K562 (cell line): ENCODE results near the gene KRT26. TPM values are rescaled to one million over a fixed set of nuclear protein-coding genes. Genes with fewer than 3 reads are reported as not detected.
A peak's percentile ranks its signal among the peaks of the same experiment; 100 is the strongest.

ENCODE experiments used
- ATAC-seq: fragments of 200-7000 bp; cut with Tn5 transposase; 3 replicates; pipeline ENCODE4 v1.9.1; 2020; ENCODE audit warnings: moderate library complexity
- BruUV-seq: library from RNA; stranded (reverse); fragments of 400-500 nt; replicated peaks from 2 replicates; lab custom pipeline; 2021; lab: Mats Ljungman, UMichigan
- CTCF ChIA-PET: fragments of 300-600 bp; formaldehyde crosslinking; extraction: SDS; loops from one replicate; lab custom pipeline; 2021; ENCODE audit warnings: low intra/inter-chr PET ratio; lab: Yijun Ruan, JAX
- POLR2A ChIA-PET: fragments of 300-600, 350-650 bp; sonication (Branson Sonifier 250); formaldehyde crosslinking; extraction: SDS; loops from one replicate; lab custom pipeline; 2021; ENCODE audit warnings: antibody characterized with exemption, inconsistent platforms; lab: Yijun Ruan, JAX
- DNase-seq, 4 experiments: peaks; one replicate each; pipeline versions ENCODE4 v3.0.0 to v3.0.0-alpha.2; 2011 to 2018; ENCODE audit warnings: low spot score in 3 of 4, mixed read lengths in 3 of 4; ENCODE audit errors: extremely low read depth in 1 of 4
- FAIRE-seq: peaks from 2 replicates; lab custom pipeline; 2011; peaks lifted over from hg19 to GRCh38; lab: Jason Lieb, UNC
- H2AFZ ChIP-seq: 2 replicates; pipeline ENCODE4 v1.6.0; 2011; ENCODE audit warnings: low read depth, low read length, control low read depth, inconsistent platforms
- H3K27ac ChIP-seq: fragments of 200-600 bp; 3 replicates; pipeline ENCODE4 v1.8.0; 2011; ENCODE audit warnings: low read depth, mild to moderate bottlenecking, control low read depth, inconsistent platforms, low read length, moderate library complexity, mixed read lengths; ENCODE audit errors: extremely low read depth
- H3K27me3 ChIP-seq, 2 experiments: fragments of 300-600 bp in 1 of 2; 2 replicates in 1 of 2; 3 replicates in 1 of 2; pipeline versions ENCODE4 v1.6.0 to v1.8.0; 2011; ENCODE audit warnings: inconsistent platforms in 2 of 2, low read length in 2 of 2, mild to moderate bottlenecking in 1 of 2, mixed read lengths in 1 of 2, moderate library complexity in 1 of 2; ENCODE audit not compliant: control insufficient read depth in 2 of 2, insufficient read depth in 2 of 2
- H3K36me3 ChIP-seq: fragments of 300-600 bp; 3 replicates; pipeline ENCODE4 v1.8.0; 2011; ENCODE audit warnings: mild to moderate bottlenecking, low read length, inconsistent platforms; ENCODE audit not compliant: control insufficient read depth, insufficient read depth
- H3K4me1 ChIP-seq, 2 experiments: fragments of 200-600 bp in 1 of 2; replicated peaks in 1 of 2; 2 replicates in 1 of 2; 3 replicates in 1 of 2; pipeline versions ENCODE4 v1.5.1 to v1.8.0; 2011; ENCODE audit warnings: inconsistent platforms in 2 of 2, low read length in 2 of 2, mild to moderate bottlenecking in 1 of 2, mixed read lengths in 1 of 2, moderate library complexity in 1 of 2; ENCODE audit not compliant: control insufficient read depth in 2 of 2, insufficient read depth in 2 of 2
- H3K4me2 ChIP-seq: 2 replicates; pipeline ENCODE4 v1.6.1; 2011; ENCODE audit warnings: low read length, control low read depth, inconsistent platforms, mixed read lengths; ENCODE audit not compliant: insufficient read depth
- H3K4me3 ChIP-seq: fragments of 200-600 bp; sonication (generic), shearing (Covaris generic); 2 replicates; pipeline ENCODE4 v1.5.1; 2016; ENCODE audit warnings: control low read depth, inconsistent platforms
- H3K79me2 ChIP-seq: fragments of 200-600 bp; 3 replicates; pipeline ENCODE4 v1.8.0; 2011; ENCODE audit warnings: low read length, inconsistent platforms; ENCODE audit not compliant: control insufficient read depth, insufficient read depth
- H3K9ac ChIP-seq, 2 experiments: 2 replicates each; pipeline versions ENCODE4 v1.6.0 to v1.6.1; 2011; ENCODE audit warnings: low read depth in 2 of 2, low read length in 2 of 2, control low read depth in 1 of 2, inconsistent platforms in 1 of 2, mild to moderate bottlenecking in 1 of 2, mixed read lengths in 1 of 2; ENCODE audit not compliant: insufficient read depth in 1 of 2
- H3K9me1 ChIP-seq: one replicate; pipeline ENCODE4 v1.6.0; 2011; ENCODE audit warnings: inconsistent platforms, mild to moderate bottlenecking, low read length, moderate library complexity; ENCODE audit not compliant: control insufficient read depth, insufficient read depth
- H3K9me3 ChIP-seq: replicated peaks from 2 replicates; pipeline ENCODE4 v1.5.1; 2011; ENCODE audit warnings: low read depth, low read length, inconsistent platforms; ENCODE audit not compliant: control insufficient read depth, insufficient read depth
- H4K20me1 ChIP-seq: replicated peaks from 2 replicates; pipeline ENCODE4 v1.6.1; 2011; ENCODE audit warnings: low read length, inconsistent platforms, mixed read lengths; ENCODE audit not compliant: control insufficient read depth, insufficient read depth
- CCNT2 ChIP-seq: IDR thresholded peaks from 2 replicates; pipeline ENCODE4 v1.6.1; 2011; ENCODE audit warnings: borderline replicate concordance, low read depth, mild to moderate bottlenecking, moderate library complexity, mixed read lengths, low read length; ENCODE audit not compliant: insufficient read length; ENCODE audit errors: extremely low read depth
- DMBX1 ChIP-seq: fragments of 250-450 bp; sonication (Bioruptor Pico); IDR thresholded peaks from 2 replicates; pipeline ENCODE4 v1.8.0; 2022; ENCODE audit warnings: inconsistent platforms, mild to moderate bottlenecking, moderate library complexity, borderline replicate concordance
- ESRRA ChIP-seq: fragments of 450-650 bp; IDR thresholded peaks from 2 replicates; pipeline ENCODE4 v1.6.1; 2014; ENCODE audit warnings: low read depth, mild to moderate bottlenecking, moderate library complexity, borderline replicate concordance
- JUND ChIP-seq, 2 experiments: IDR thresholded peaks; 2 replicates in 1 of 2; 3 replicates in 1 of 2; pipeline ENCODE4 v1.6.1; 2011; ENCODE audit warnings: borderline replicate concordance in 2 of 2, low read depth in 2 of 2, low read length in 2 of 2, improper control_type of control experiment in 1 of 2, missing biosample characterization in 1 of 2, missing genetic modification characterization in 1 of 2, missing genetic modification reagents in 1 of 2
- KDM1A ChIP-seq, 2 experiments: fragments of 450-650 bp; IDR thresholded peaks; 2 replicates each; pipeline ENCODE4 v1.6.1; 2016; ENCODE audit warnings: mild to moderate bottlenecking in 2 of 2
- PPARD ChIP-seq: fragments of 250-450 bp; sonication (Bioruptor Pico); IDR thresholded peaks from 2 replicates; pipeline ENCODE4 v1.8.0; 2022; ENCODE audit warnings: inconsistent platforms, mild to moderate bottlenecking, moderate library complexity
- RAD21 ChIP-seq, 2 experiments: fragments of 250-450 bp in 1 of 2; fragments of 450-650 bp in 1 of 2; sonication (Bioruptor Pico) in 1 of 2; formaldehyde crosslinking in 1 of 2; IDR thresholded peaks in 1 of 2; conservative IDR thresholded peaks in 1 of 2; 2 replicates each; pipeline versions ENCODE4 v1.4.0 to v1.8.0; 2020 to 2022; ENCODE audit warnings: mild to moderate bottlenecking in 2 of 2, moderate library complexity in 1 of 2
- RBFOX2 ChIP-seq: fragments of 200-400 bp; formaldehyde crosslinking; IDR thresholded peaks from 2 replicates; pipeline ENCODE4 v1.6.1; 2017; ENCODE audit warnings: low read depth, mild to moderate bottlenecking, low read length, moderate library complexity
- WGBS: fragments of 100-300 bp; shearing (Covaris generic); methylation state at CpG from one replicate; pipeline ENCODE4 v1.1.6; 2016; ENCODE audit warnings: low coverage, mixed read lengths; ENCODE audit not compliant: insufficient coverage; ENCODE audit errors: missing lambda C conversion rate; 5-methylcytosine and 5-hydroxymethylcytosine counted together
- in situ Hi-C: fragments of 300-500 bp; cut with MboI; formaldehyde crosslinking; loops from 4 replicates; pipeline ENCODE4 v1.15.0; 2018; ENCODE audit warnings: inconsistent platforms, mixed read lengths
- intact Hi-C: fragments of 100-400 bp; cut with micrococcal nuclease; formaldehyde crosslinking; loops from 2 replicates; pipeline ENCODE4 v1.14.2; 2022
- polyA plus RNA-seq, 8 experiments: library from polyadenylated mRNA; depleted of rRNA in 4 of 8; stranded (reverse) in 5 of 8; unstranded in 3 of 8; fragments of >200 nt; fragmentation: Nextera tagmentation in 2 of 8; fragmentation: Illumina TruSeq in 1 of 8; extraction: Ambion mirVana in 2 of 8; extraction: Trizol in 1 of 8; gene quantifications; 2 replicates each; pipeline versions ENCODE4 v1.2.1 to v1.2.3, GENCODE V29; 2011 to 2014; ENCODE audit warnings: inconsistent platforms in 1 of 8, missing spikeins in 1 of 8
- total RNA-seq, 7 experiments: library from RNA; depleted of rRNA in 6 of 7; stranded (reverse); fragments of >200 nt in 6 of 7; fragmentation: Illumina TruSeq in 2 of 7; extraction: Trizol in 2 of 7; gene quantifications; 2 replicates each; pipeline versions ENCODE4 v1.2.1 to v1.2.3, GENCODE V29; 2011 to 2021; ENCODE audit warnings: low replicate concordance in 1 of 7
- TF ChIP-seq, protein P1 (sequence below): fragments of 450-650 bp; IDR thresholded peaks from 2 replicates; pipeline ENCODE4 v1.6.1; 2016; ENCODE audit warnings: mild to moderate bottlenecking
- TF ChIP-seq, protein P2 (sequence below): fragments of 250-450 bp; sonication (Bioruptor Pico); IDR thresholded peaks from 2 replicates; pipeline ENCODE4 v1.4.0; 2020; ENCODE audit warnings: mild to moderate bottlenecking, moderate library complexity

Gene KRT26
- total and polyA plus RNA-seq, 9 of the 15 experiments (the other 6 are each of a cell fraction or from before 2014, with no cell fraction given): not detected

DNA sequence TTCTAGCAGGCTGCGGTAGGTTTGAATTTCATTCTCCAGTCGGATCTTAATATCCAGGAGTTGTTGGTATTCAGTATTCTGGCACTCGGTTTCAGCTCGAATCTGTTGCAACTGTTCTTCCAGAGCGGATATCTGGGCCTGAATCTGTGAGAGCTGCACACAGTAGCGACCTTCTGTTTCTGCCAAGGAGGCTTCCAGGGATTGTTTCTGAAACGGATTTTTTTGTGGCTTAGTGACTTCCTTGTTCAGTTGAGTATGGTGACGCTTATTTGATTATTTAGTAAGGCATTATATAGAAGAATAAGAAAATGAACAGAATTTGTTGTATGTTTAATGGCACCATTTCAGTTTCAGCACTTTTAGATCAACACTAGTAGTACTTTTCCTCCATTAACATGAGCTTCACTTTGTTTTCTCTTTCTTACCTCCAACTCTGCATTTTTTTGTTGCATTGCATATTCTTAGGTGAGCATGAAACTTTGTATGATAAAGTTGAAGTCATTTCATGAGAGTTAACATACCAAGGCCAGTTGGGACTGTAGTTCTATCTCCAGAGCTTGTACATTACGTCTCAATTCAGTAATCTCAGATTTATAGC, 47.6 kb upstream of the KRT26 start (continued):
- TF ChIP-seq PPARD (CRISPR knock-in tag): no peak

DNA sequence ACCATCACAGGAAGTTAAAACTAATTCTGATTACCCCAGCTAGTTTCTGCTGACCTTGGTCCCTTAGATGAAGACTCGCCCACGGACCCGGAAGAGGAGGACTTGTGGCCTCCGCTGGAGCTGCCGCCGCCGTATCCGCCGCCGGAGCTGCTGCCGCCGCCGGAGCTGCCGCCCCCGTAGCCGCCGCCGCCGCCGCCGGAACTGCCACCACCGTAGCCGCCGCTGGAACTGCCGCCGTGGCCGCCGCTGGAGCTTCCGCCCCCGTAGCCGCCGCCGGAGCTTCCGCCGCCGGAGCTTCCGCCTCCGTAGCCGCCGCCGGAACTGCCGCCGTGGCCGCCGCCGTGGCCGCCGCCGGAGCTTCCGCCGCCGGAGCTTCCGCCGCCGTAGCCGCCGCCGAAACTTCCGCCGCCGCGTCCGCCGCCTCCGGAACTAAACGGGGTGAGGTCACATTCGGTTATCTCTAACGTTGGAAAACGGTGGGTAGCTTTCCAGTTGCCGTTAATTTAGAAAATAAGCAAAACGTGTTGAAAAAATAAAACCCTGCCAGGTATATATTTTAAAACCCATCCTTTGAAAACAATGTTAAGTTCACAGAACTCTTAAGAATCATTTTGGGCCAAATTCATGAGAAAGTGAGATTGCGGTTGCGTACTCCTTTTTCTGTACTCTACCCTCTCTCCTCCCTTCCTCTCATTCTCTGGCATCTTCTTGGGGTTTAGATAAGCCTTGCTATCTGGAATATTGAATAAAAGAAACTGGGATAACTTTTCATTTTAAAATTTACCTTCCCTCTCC, 46.9 kb upstream of the KRT26 start:
- H3K9me1 ChIP-seq: peaks cover 5% of the 10 kb centered on the region
- FAIRE-seq: no peak
- intact Hi-C loops: loop anchor here (5.0 kb wide), 1 partner anchor 848 kb away; no protein-coding TSS in a partner anchor
- TF ChIP-seq JUND (IDR thresholded peaks at IDR 0.05; ENCODE audit: borderline replicate concordance, low read depth, low read length): peak; percentile 76
- TF ChIP-seq JUND (tag; IDR thresholded peaks at IDR 0.05; ENCODE audit: borderline replicate concordance, low read depth, low read length): peak; percentile 76
- peak; percentile 35; the same call in 1 of the 2 replicates for TF ChIP-seq DMBX1 (CRISPR knock-in tag)
- no peak for TF ChIP-seq KDM1A (IDR thresholded peaks at IDR 0.05)
- peak; percentile 98 for TF ChIP-seq RBFOX2
- TF ChIP-seq, protein P1, sequence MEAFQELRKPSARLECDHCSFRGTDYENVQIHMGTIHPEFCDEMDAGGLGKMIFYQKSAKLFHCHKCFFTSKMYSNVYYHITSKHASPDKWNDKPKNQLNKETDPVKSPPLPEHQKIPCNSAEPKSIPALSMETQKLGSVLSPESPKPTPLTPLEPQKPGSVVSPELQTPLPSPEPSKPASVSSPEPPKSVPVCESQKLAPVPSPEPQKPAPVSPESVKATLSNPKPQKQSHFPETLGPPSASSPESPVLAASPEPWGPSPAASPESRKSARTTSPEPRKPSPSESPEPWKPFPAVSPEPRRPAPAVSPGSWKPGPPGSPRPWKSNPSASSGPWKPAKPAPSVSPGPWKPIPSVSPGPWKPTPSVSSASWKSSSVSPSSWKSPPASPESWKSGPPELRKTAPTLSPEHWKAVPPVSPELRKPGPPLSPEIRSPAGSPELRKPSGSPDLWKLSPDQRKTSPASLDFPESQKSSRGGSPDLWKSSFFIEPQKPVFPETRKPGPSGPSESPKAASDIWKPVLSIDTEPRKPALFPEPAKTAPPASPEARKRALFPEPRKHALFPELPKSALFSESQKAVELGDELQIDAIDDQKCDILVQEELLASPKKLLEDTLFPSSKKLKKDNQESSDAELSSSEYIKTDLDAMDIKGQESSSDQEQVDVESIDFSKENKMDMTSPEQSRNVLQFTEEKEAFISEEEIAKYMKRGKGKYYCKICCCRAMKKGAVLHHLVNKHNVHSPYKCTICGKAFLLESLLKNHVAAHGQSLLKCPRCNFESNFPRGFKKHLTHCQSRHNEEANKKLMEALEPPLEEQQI: no peak
- TF ChIP-seq, protein P2, sequence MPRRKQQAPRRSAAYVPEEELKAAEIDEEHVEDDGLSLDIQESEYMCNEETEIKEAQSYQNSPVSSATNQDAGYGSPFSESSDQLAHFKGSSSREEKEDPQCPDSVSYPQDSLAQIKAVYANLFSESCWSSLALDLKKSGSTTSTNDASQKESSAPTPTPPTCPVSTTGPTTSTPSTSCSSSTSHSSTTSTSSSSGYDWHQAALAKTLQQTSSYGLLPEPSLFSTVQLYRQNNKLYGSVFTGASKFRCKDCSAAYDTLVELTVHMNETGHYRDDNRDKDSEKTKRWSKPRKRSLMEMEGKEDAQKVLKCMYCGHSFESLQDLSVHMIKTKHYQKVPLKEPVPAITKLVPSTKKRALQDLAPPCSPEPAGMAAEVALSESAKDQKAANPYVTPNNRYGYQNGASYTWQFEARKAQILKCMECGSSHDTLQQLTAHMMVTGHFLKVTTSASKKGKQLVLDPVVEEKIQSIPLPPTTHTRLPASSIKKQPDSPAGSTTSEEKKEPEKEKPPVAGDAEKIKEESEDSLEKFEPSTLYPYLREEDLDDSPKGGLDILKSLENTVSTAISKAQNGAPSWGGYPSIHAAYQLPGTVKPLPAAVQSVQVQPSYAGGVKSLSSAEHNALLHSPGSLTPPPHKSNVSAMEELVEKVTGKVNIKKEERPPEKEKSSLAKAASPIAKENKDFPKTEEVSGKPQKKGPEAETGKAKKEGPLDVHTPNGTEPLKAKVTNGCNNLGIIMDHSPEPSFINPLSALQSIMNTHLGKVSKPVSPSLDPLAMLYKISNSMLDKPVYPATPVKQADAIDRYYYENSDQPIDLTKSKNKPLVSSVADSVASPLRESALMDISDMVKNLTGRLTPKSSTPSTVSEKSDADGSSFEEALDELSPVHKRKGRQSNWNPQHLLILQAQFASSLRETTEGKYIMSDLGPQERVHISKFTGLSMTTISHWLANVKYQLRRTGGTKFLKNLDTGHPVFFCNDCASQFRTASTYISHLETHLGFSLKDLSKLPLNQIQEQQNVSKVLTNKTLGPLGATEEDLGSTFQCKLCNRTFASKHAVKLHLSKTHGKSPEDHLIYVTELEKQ (CRISPR knock-in tag): 0 out of 2 replicates have a peak, but pooled peaks have one; percentile 24
- TF ChIP-seq ESRRA: peak; percentile 43; the same call in 1 of the 2 replicates
- TF ChIP-seq CCNT2: peak; percentile 60
- no peak; a peak in 1 of 4 replicates for TF ChIP-seq RAD21 (CRISPR knock-in tag; conservative IDR thresholded peaks at IDR 0.05 in 1 of 2, IDR thresholded peaks at IDR 0.05 in 1 of 2)

More for the DNA sequence above, 46.9 kb upstream of the KRT26 start:
- H3K4me3 ChIP-seq: peak overlapping the region; percentile 67
- peak; percentile 75 for ATAC-seq
- peak overlapping the region; percentile 99 for H3K27ac ChIP-seq
- H2AFZ ChIP-seq: peak overlapping the region; percentile 27; the same call in 1 of the 2 replicates
- ChIA-PET CTCF (interaction anchor here (0.6 kb wide), 1 partner anchor 837 kb away, joined by 3 read pairs; no protein-coding TSS in a partner anchor), POLR2A (interaction anchor here (0.6 to 2.0 kb wide), 15 partner anchors 9 to 903 kb away, joined by 3 to 14 read pairs (median 4); partner anchors contain the start of genes EIF1 and KRT20)
- no peaks in the 10 kb centered on the region for H4K20me1 ChIP-seq
- under 1% methylated on average over 52 of the region's 73 CpGs for WGBS
- in situ Hi-C loops: no loop called here
- H3K27me3 ChIP-seq: no peaks in the 10 kb centered on the region
- peaks cover 14 to 34% of the 10 kb centered on the region in 2 experiments for H3K4me1 ChIP-seq
- DNase-seq: peak; percentile 72 to 89 (median 78)
- H3K9me3 ChIP-seq: no peaks in the 10 kb centered on the region
- no TSS peak for BruUV-seq
- H3K9ac ChIP-seq: peak overlapping the region; percentile 90 to 97
- peak overlapping the region; percentile 92 for H3K4me2 ChIP-seq
- H3K36me3 ChIP-seq: peaks cover 34% of the 10 kb centered on the region
- H3K79me2 ChIP-seq: peaks cover 63% of the 10 kb centered on the region
